HepG2 (cell line): ENCODE results near the gene TMIGD2. TPM values are rescaled to one million over a fixed set of nuclear protein-coding genes. Genes with fewer than 3 reads are reported as not detected.
A peak's percentile ranks its signal among the peaks of the same experiment; 100 is the strongest.

Experiments
- ATAC-seq: fragments of 200-7000 bp; cut with Tn5 transposase; 3 replicates; pipeline ENCODE4 v1.9.1; 2020; ENCODE audit warnings: mild to moderate bottlenecking, moderate library complexity
- BruUV-seq: library from RNA; stranded (reverse); fragments of 400-500 nt; replicated peaks from 2 replicates; lab custom pipeline; 2021; lab: Mats Ljungman, UMichigan
- CTCF ChIA-PET: fragments of 300-600 bp; formaldehyde crosslinking; extraction: SDS; loops from one replicate; lab custom pipeline; 2021; ENCODE audit warnings: low total read pairs, inconsistent platforms, low intra/inter-chr PET ratio; lab: Yijun Ruan, JAX
- POLR2A ChIA-PET: fragments of 350-600 bp; sonication (Branson Sonifier 250); formaldehyde crosslinking; loops from one replicate; lab custom pipeline; 2020; ENCODE audit warnings: antibody characterized with exemption, inconsistent platforms; lab: Yijun Ruan, JAX
- DNase-seq: peaks from one replicate; pipeline ENCODE4 v3.0.0-alpha.2; 2015; ENCODE audit warnings: low spot score
- FAIRE-seq: peaks from 3 replicates; lab custom pipeline; 2011; peaks lifted over from hg19 to GRCh38; lab: Jason Lieb, UNC
- H2AFZ ChIP-seq: one replicate; pipeline ENCODE4 v1.6.1; 2011; ENCODE audit warnings: low read length, inconsistent platforms
- H3K27ac ChIP-seq: fragments of 300-600 bp; 3 replicates; pipeline ENCODE4 v1.8.0; 2011; ENCODE audit warnings: mixed run types, mild to moderate bottlenecking, mixed read lengths, low read length, inconsistent platforms; ENCODE audit not compliant: insufficient read depth; ENCODE audit errors: extremely low read length
- H3K27me3 ChIP-seq, 2 experiments: fragments of 200-600 bp in 1 of 2; 2 replicates in 1 of 2; 3 replicates in 1 of 2; pipeline versions ENCODE4 v1.6.0 to v1.8.0; 2011; ENCODE audit warnings: low read length in 2 of 2, mild to moderate bottlenecking in 2 of 2, moderate library complexity in 2 of 2, inconsistent platforms in 1 of 2; ENCODE audit not compliant: insufficient read depth in 2 of 2, control insufficient read depth in 1 of 2
- H3K36me3 ChIP-seq, 2 experiments: fragments of 200-600 bp in 1 of 2; replicated peaks in 1 of 2; 2 replicates in 1 of 2; 3 replicates in 1 of 2; pipeline versions ENCODE4 v1.5.1 to v1.8.0; 2011; ENCODE audit warnings: low read length in 2 of 2, inconsistent platforms in 1 of 2; ENCODE audit not compliant: insufficient read depth in 2 of 2, control insufficient read depth in 1 of 2
- H3K4me1 ChIP-seq: 2 replicates; pipeline ENCODE4 v1.5.1; 2012; ENCODE audit warnings: low read length, inconsistent platforms; ENCODE audit not compliant: insufficient read depth
- H3K4me2 ChIP-seq: 2 replicates; pipeline ENCODE4 v1.6.0; 2011; ENCODE audit warnings: low read depth, low read length, inconsistent platforms
- H3K4me3 ChIP-seq, 3 experiments: fragments of 200-600 bp in 1 of 3; sonication (generic), shearing (Covaris generic) in 1 of 3; replicated peaks in 1 of 3; 2 replicates each; pipeline ENCODE4 v1.5.1; 2011 to 2016; ENCODE audit warnings: low read length in 3 of 3, inconsistent platforms in 2 of 3, low read depth in 2 of 3, mild to moderate bottlenecking in 2 of 3, control low read depth in 1 of 3, mixed read lengths in 1 of 3; ENCODE audit not compliant: insufficient read depth in 1 of 3
- H3K79me2 ChIP-seq: one replicate; pipeline ENCODE4 v1.6.1; 2011; ENCODE audit warnings: low read length, inconsistent platforms; ENCODE audit not compliant: insufficient read depth
- H3K9ac ChIP-seq: 2 replicates; pipeline ENCODE4 v1.6.0; 2011; ENCODE audit warnings: mild to moderate bottlenecking, low read depth, low read length, inconsistent platforms; ENCODE audit not compliant: insufficient read depth
- H3K9me3 ChIP-seq: 2 replicates; pipeline ENCODE4 v1.5.1; 2012; ENCODE audit warnings: mild to moderate bottlenecking, low read length
- H4K20me1 ChIP-seq: 2 replicates; pipeline ENCODE4 v1.6.0; 2011; ENCODE audit warnings: inconsistent platforms, mild to moderate bottlenecking, low read length, moderate library complexity; ENCODE audit not compliant: insufficient read depth
- ARHGAP35 ChIP-seq: sonication (generic); formaldehyde crosslinking; IDR thresholded peaks from 2 replicates; pipeline ENCODE4 v1.9.0; 2022; ENCODE audit warnings: mild to moderate bottlenecking, inconsistent platforms, moderate library complexity, missing genetic modification reagents, borderline replicate concordance
- ARNTL ChIP-seq: sonication (generic); formaldehyde crosslinking; IDR thresholded peaks from 2 replicates; pipeline ENCODE4 v1.4.0; 2020; ENCODE audit warnings: mild to moderate bottlenecking, missing genetic modification reagents
- GTF2F1 ChIP-seq: fragments of 150-350 bp; IDR thresholded peaks from 2 replicates; pipeline ENCODE4 v1.6.1; 2014; ENCODE audit warnings: low read length
- KDM3A ChIP-seq: IDR thresholded peaks from 2 replicates; pipeline ENCODE4 v1.6.1; 2018; ENCODE audit warnings: low read depth, missing compliant biosample characterization
- MTF2 ChIP-seq: sonication (generic); formaldehyde crosslinking; IDR thresholded peaks from 2 replicates; pipeline ENCODE4 v1.5.0; 2020; ENCODE audit warnings: missing genetic modification reagents, borderline replicate concordance
- REL ChIP-seq: sonication (generic); formaldehyde crosslinking; conservative IDR thresholded peaks from 2 replicates; pipeline ENCODE4 v1.8.0; 2022; ENCODE audit warnings: mild to moderate bottlenecking, missing genetic modification reagents, moderate library complexity
- SNRNP70 ChIP-seq: fragments of 200-400 bp; formaldehyde crosslinking; IDR thresholded peaks from 2 replicates; pipeline ENCODE4 v1.6.1; 2017; ENCODE audit warnings: mild to moderate bottlenecking, low read depth, low read length, moderate library complexity
- ZBTB2 ChIP-seq: sonication (generic); formaldehyde crosslinking; IDR thresholded peaks from 2 replicates; pipeline ENCODE4 v1.8.0; 2022; ENCODE audit warnings: low read depth, missing genetic modification reagents
- ZBTB33 ChIP-seq: sonication (generic); formaldehyde crosslinking; IDR thresholded peaks from 2 replicates; pipeline ENCODE4 v1.4.0; 2020; ENCODE audit warnings: missing genetic modification reagents
- ZNF33B ChIP-seq: sonication (generic); formaldehyde crosslinking; IDR thresholded peaks from 2 replicates; pipeline ENCODE4 v1.5.1; 2020; ENCODE audit warnings: mild to moderate bottlenecking, missing genetic modification reagents
- ZNF552 ChIP-seq: sonication (generic); formaldehyde crosslinking; IDR thresholded peaks from 2 replicates; pipeline ENCODE4 v1.9.0; 2022; ENCODE audit warnings: missing genetic modification reagents, mild to moderate bottlenecking, borderline replicate concordance
- ZNF724P ChIP-seq: sonication (generic); formaldehyde crosslinking; IDR thresholded peaks from 2 replicates; pipeline ENCODE4 v1.8.0; 2022; ENCODE audit warnings: missing genetic modification reagents, borderline replicate concordance
- WGBS: methylation state at CpG from one replicate; pipeline ENCODE4 v1.1.6; 2017; ENCODE audit warnings: low lambda C conversion rate; 5-methylcytosine and 5-hydroxymethylcytosine counted together
- in situ Hi-C: cut with HindIII; loops from 2 replicates; pipeline ENCODE4 v1.10.0; 2017; ENCODE audit warnings: low pct_unique_long_range_greater_than_20kb; ENCODE audit not compliant: extremely low pct_ligation_motif_present
- intact Hi-C: fragments of 100-400 bp; cut with micrococcal nuclease; formaldehyde crosslinking; loops from one replicate; pipeline ENCODE4 v1.10.0; 2022; ENCODE audit not compliant: unreplicated experiment
- polyA plus RNA-seq, 8 experiments: library from polyadenylated mRNA; depleted of rRNA in 3 of 8; stranded (reverse) in 7 of 8; unstranded in 1 of 8; fragments of >200 nt; fragmentation: Illumina TruSeq in 4 of 8; extraction: Trizol in 4 of 8; gene quantifications; 2 replicates each; pipeline versions ENCODE4 v1.2.1 to v1.2.3, GENCODE V29; 2011 to 2016; ENCODE audit warnings: low read depth in 4 of 8, missing spikeins in 1 of 8, mixed read lengths in 1 of 8; ENCODE audit not compliant: insufficient read depth in 1 of 8
- total RNA-seq, 5 experiments: library from RNA; depleted of rRNA; stranded (reverse); fragments of >200 nt; fragmentation: Illumina TruSeq; extraction: Trizol; gene quantifications; 2 replicates each; pipeline ENCODE4 v1.2.3, GENCODE V29; 2016; ENCODE audit warnings: low read depth in 1 of 5

Gene TMIGD2
- total and polyA plus RNA-seq, 2 of the 13 experiments (the other 11 are each of a cell fraction or from before 2014, with no cell fraction given), result 0.11 to 1.0 TPM

GRCh38 chr19:4279530-4280422, 22.4 kb downstream of the TMIGD2 start:
- H3K27ac ChIP-seq, result no peak overlapping the region
- peak overlapping the region; percentile 53 for H3K4me2 ChIP-seq
- H3K4me3 ChIP-seq, result peak overlapping the region in 1 of 3 experiments; percentile 33; a peak in 1 of 6 replicates
- intact Hi-C loops (no loop called here), in situ Hi-C loops (no loop called here)
- H3K27me3 ChIP-seq, result peaks cover 0 to 46% of the 10 kb centered on the region in 2 experiments
- no peak overlapping the region for H2AFZ ChIP-seq
- no peak overlapping the region for H3K9ac ChIP-seq
- H3K4me1 ChIP-seq, result peaks cover 18% of the 10 kb centered on the region
- no peak for FAIRE-seq
- POLR2A ChIA-PET, result no interaction called here
- BruUV-seq, result no TSS peak
- no peaks in the 10 kb centered on the region for H3K9me3 ChIP-seq
- H3K79me2 ChIP-seq, result no peaks in the 10 kb centered on the region
- H4K20me1 ChIP-seq, result no peaks in the 10 kb centered on the region
- no peaks in the 10 kb centered on the region for H3K36me3 ChIP-seq
- no peak for ATAC-seq
- TF ChIP-seq ZBTB33 (CRISPR knock-in tag) (0 out of 2 replicates have a peak, but pooled peaks have one; percentile 52), GTF2F1 (no peak), ZNF552 (no peak)
- no peak for DNase-seq
- WGBS, result 28% methylated on average over 21 of the region's 71 CpGs
- CTCF ChIA-PET, result no interaction called here

- H3K27me3 ChIP-seq, result peaks cover 0 to 46% of the 10 kb centered on the region in 2 experiments
- no peaks in the 10 kb centered on the region for H4K20me1 ChIP-seq
- H3K79me2 ChIP-seq, result no peaks in the 10 kb centered on the region
- no peak overlapping the region for H2AFZ ChIP-seq
- ATAC-seq (peak; percentile 13; the same call in 2 of the 3 replicates), DNase-seq (no peak), FAIRE-seq (no peak)
- intact Hi-C loops, result no loop called here
- H3K36me3 ChIP-seq, result no peaks in the 10 kb centered on the region
- H3K4me3 ChIP-seq, result peak overlapping the region; percentile 12 to 33 (median 27); a peak in 4 of 6 replicates
- H3K9me3 ChIP-seq, result no peaks in the 10 kb centered on the region
- BruUV-seq, result no TSS peak
- in situ Hi-C loops, result no loop called here
- POLR2A ChIA-PET, result interaction anchor here (2.1 kb wide), 1 partner anchor 74 kb away, joined by 5 read pairs; no protein-coding TSS in a partner anchor
- 33% methylated on average over 3 of the region's 30 CpGs for WGBS
- peak overlapping the region; percentile 53 for H3K4me2 ChIP-seq
- peaks cover 12% of the 10 kb centered on the region; the same call in 1 of the 2 replicates for H3K4me1 ChIP-seq
- no peak overlapping the region for H3K9ac ChIP-seq
- CTCF ChIA-PET, result no interaction called here
- no peak overlapping the region for H3K27ac ChIP-seq
- TF ChIP-seq SNRNP70 (no peak), ZNF724P (no peak), ZNF33B (CRISPR knock-in tag) (no peak), MTF2 (no peak), ARNTL (CRISPR knock-in tag) (no peak), ARHGAP35 (no peak), ZBTB2 (CRISPR knock-in tag) (no peak), REL (no peak), KDM3A (CRISPR knock-in tag) (no peak)
Observed at GRCh38 chr19:4279267-4279529, 23.0 kb downstream of the TMIGD2 start.
